Measurements from ENCODE around the gene CCDC174. TPM values are rescaled to one million over a fixed set of nuclear protein-coding genes. Genes with fewer than 3 reads are reported as not detected.
A peak's percentile ranks its signal among the peaks of the same experiment; 100 is the strongest.

The CCDC174 gene
- total RNA-seq, 1 donor from 2014 or later = 25.8 TPM

GRCh38 chr3:14614189-14614588 lies 37.4 kb upstream of the CCDC174 start:
- no peak overlapping the region for H3K27ac Mint-ChIP-seq
- H3K4me1 Mint-ChIP-seq (ENCODE audit: low read depth) = peaks cover 19% of the 10 kb centered on the region
- H3K27me3 Mint-ChIP-seq = peaks cover 8% of the 10 kb centered on the region

GRCh38 chr3:14614862-14615261 lies 36.7 kb upstream of the CCDC174 start:
- Mint-ChIP-seq H3K4me3 (ENCODE audit: low read depth) (no peak overlapping the region), H3K36me3 (ENCODE audit: insufficient read depth) (no peaks in the 10 kb centered on the region), H3K27ac (no peak overlapping the region), H3K4me1 (ENCODE audit: low read depth) (peaks cover 25% of the 10 kb centered on the region), H3K27me3 (peaks cover 8% of the 10 kb centered on the region), H3K9me3 (ENCODE audit: low read depth) (no peaks in the 10 kb centered on the region)
- no peak for DNase-seq (ENCODE audit: low spot score, unreplicated experiment)
- no peak for TF ChIP-seq CTCF (IDR thresholded peaks at IDR 0.05; ENCODE audit: unreplicated experiment)

More at GRCh38 chr3:14614189-14614588, 37.4 kb upstream of the CCDC174 start:
- H3K9me3 Mint-ChIP-seq (ENCODE audit: low read depth) = no peaks in the 10 kb centered on the region
- no peak overlapping the region for H3K4me3 Mint-ChIP-seq (ENCODE audit: low read depth)
- DNase-seq (ENCODE audit: low spot score, unreplicated experiment) = no peak
- no peak for TF ChIP-seq CTCF (IDR thresholded peaks at IDR 0.05; ENCODE audit: unreplicated experiment)
- H3K36me3 Mint-ChIP-seq (ENCODE audit: insufficient read depth) = no peaks in the 10 kb centered on the region

- Mint-ChIP-seq H3K9me3 (ENCODE audit: low read depth) (peaks cover 3% of the 10 kb centered on the region), H3K27me3 (peaks cover 3% of the 10 kb centered on the region), H3K4me3 (ENCODE audit: low read depth) (no peak overlapping the region), H3K4me1 (ENCODE audit: low read depth) (peaks cover 40% of the 10 kb centered on the region), H3K27ac (peak overlapping the region; percentile 14), H3K36me3 (ENCODE audit: insufficient read depth) (no peaks in the 10 kb centered on the region)
- TF ChIP-seq CTCF (IDR thresholded peaks at IDR 0.05; ENCODE audit: unreplicated experiment) = no peak
- DNase-seq (ENCODE audit: low spot score, unreplicated experiment) = no peak
Measured at GRCh38 chr3:14616606-14617507, 34.7 kb upstream of the CCDC174 start.

- no peak overlapping the region for H3K4me3 Mint-ChIP-seq (ENCODE audit: low read depth)
- no peaks in the 10 kb centered on the region for H3K36me3 Mint-ChIP-seq (ENCODE audit: insufficient read depth)
- peaks cover 46% of the 10 kb centered on the region for H3K4me1 Mint-ChIP-seq (ENCODE audit: low read depth)
- no peak overlapping the region for H3K27ac Mint-ChIP-seq
- peaks cover 3% of the 10 kb centered on the region for H3K9me3 Mint-ChIP-seq (ENCODE audit: low read depth)
- no peak for DNase-seq (ENCODE audit: low spot score, unreplicated experiment)
- no peaks in the 10 kb centered on the region for H3K27me3 Mint-ChIP-seq
- no peak for TF ChIP-seq CTCF (IDR thresholded peaks at IDR 0.05; ENCODE audit: unreplicated experiment)
Measured at GRCh38 chr3:14617508-14618023, 34.0 kb upstream of the CCDC174 start.

- no peak for DNase-seq (ENCODE audit: low spot score, unreplicated experiment)
- H3K27ac Mint-ChIP-seq = no peak overlapping the region
- TF ChIP-seq CTCF (IDR thresholded peaks at IDR 0.05; ENCODE audit: unreplicated experiment) = no peak
- no peaks in the 10 kb centered on the region for H3K36me3 Mint-ChIP-seq (ENCODE audit: insufficient read depth)
- H3K4me1 Mint-ChIP-seq (ENCODE audit: low read depth) = peaks cover 54% of the 10 kb centered on the region
- H3K27me3 Mint-ChIP-seq = no peaks in the 10 kb centered on the region
- H3K4me3 Mint-ChIP-seq (ENCODE audit: low read depth) = no peak overlapping the region
- H3K9me3 Mint-ChIP-seq (ENCODE audit: low read depth) = peaks cover 3% of the 10 kb centered on the region
Measured at GRCh38 chr3:14619605-14620004, 32.0 kb upstream of the CCDC174 start.
